GM18505 (cell line): Measurements from ENCODE around the gene YY1.
A peak's percentile ranks its signal among the peaks of the same experiment; 100 is the strongest.

ENCODE experiments used
- ATAC-seq: cut with Tn5 transposase; IDR thresholded peaks from one replicate; pipeline ENCODE4 v1.9.1; 2021; ENCODE audit not compliant: unreplicated experiment
- POLR2A ChIP-seq: IDR thresholded peaks from 4 replicates; pipeline ENCODE4 v1.6.1; 2011; ENCODE audit warnings: borderline replicate concordance; ENCODE audit not compliant: insufficient read depth, insufficient read length; ENCODE audit errors: extremely low read depth

Gene YY1

GRCh38 chr14:100330388-100330931 is 91.5 kb downstream of the YY1 start:
- ATAC-seq: no peak
- no peak for TF ChIP-seq POLR2A

GRCh38 chr14:100332071-100332639 is 93.2 kb downstream of the YY1 start:
- TF ChIP-seq POLR2A: peak; percentile 6
- ATAC-seq: no peak
